Measurements from ENCODE around the gene FKBP8. TPM values are rescaled to one million over a fixed set of nuclear protein-coding genes. Genes with fewer than 3 reads are reported as not detected.

Gene FKBP8
- total RNA-seq, 1 experiment from 2014 or later, result 182 TPM

DNA sequence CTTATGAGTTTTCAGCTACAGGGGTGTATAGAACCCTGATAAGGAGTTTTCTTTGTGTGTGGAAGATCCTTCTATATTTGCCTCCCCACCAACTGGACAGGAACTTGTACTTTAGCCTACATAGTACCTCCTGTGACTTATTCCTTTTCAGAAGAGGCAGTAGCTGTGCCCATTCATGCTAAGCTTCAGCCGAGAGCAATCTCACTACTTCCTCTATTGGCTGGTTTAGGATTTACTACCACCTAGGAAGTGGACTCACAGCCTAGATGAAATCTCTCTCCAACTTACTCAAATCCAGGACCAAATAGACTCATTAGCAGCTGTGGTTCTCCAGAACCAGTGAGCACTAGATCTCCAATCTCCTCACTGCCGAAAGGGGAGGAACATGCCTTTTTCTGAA is 42.9 kb upstream of the FKBP8 start:
- ChIA-PET CTCF (no interaction called here), POLR2A (no interaction called here)
- no peaks in the 10 kb centered on the region for H3K27me3 ChIP-seq (ENCODE audit: control insufficient read depth, insufficient read depth, low read length)
- TF ChIP-seq, protein P1, sequence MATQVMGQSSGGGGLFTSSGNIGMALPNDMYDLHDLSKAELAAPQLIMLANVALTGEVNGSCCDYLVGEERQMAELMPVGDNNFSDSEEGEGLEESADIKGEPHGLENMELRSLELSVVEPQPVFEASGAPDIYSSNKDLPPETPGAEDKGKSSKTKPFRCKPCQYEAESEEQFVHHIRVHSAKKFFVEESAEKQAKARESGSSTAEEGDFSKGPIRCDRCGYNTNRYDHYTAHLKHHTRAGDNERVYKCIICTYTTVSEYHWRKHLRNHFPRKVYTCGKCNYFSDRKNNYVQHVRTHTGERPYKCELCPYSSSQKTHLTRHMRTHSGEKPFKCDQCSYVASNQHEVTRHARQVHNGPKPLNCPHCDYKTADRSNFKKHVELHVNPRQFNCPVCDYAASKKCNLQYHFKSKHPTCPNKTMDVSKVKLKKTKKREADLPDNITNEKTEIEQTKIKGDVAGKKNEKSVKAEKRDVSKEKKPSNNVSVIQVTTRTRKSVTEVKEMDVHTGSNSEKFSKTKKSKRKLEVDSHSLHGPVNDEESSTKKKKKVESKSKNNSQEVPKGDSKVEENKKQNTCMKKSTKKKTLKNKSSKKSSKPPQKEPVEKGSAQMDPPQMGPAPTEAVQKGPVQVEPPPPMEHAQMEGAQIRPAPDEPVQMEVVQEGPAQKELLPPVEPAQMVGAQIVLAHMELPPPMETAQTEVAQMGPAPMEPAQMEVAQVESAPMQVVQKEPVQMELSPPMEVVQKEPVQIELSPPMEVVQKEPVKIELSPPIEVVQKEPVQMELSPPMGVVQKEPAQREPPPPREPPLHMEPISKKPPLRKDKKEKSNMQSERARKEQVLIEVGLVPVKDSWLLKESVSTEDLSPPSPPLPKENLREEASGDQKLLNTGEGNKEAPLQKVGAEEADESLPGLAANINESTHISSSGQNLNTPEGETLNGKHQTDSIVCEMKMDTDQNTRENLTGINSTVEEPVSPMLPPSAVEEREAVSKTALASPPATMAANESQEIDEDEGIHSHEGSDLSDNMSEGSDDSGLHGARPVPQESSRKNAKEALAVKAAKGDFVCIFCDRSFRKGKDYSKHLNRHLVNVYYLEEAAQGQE (IDR thresholded peaks at IDR 0.05; ENCODE audit: insufficient read depth in 1 of 2, low read depth in 2 of 2, low read length in 1 of 2), result no peak
- TF ChIP-seq, protein P2, sequence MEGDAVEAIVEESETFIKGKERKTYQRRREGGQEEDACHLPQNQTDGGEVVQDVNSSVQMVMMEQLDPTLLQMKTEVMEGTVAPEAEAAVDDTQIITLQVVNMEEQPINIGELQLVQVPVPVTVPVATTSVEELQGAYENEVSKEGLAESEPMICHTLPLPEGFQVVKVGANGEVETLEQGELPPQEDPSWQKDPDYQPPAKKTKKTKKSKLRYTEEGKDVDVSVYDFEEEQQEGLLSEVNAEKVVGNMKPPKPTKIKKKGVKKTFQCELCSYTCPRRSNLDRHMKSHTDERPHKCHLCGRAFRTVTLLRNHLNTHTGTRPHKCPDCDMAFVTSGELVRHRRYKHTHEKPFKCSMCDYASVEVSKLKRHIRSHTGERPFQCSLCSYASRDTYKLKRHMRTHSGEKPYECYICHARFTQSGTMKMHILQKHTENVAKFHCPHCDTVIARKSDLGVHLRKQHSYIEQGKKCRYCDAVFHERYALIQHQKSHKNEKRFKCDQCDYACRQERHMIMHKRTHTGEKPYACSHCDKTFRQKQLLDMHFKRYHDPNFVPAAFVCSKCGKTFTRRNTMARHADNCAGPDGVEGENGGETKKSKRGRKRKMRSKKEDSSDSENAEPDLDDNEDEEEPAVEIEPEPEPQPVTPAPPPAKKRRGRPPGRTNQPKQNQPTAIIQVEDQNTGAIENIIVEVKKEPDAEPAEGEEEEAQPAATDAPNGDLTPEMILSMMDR (IDR thresholded peaks at IDR 0.05), result no peak
- no peak for TF ChIP-seq TCF7L2 (IDR thresholded peaks at IDR 0.05; ENCODE audit: low read depth, low read length)
- no peak for TF ChIP-seq POLR2AphosphoS5 (IDR thresholded peaks at IDR 0.05; ENCODE audit: low read depth, low read length)
- no peak for TF ChIP-seq SIN3A (IDR thresholded peaks at IDR 0.05; ENCODE audit: borderline replicate concordance, insufficient read depth, low read depth, low read length)
- no peaks in the 10 kb centered on the region for H3K9me3 ChIP-seq (ENCODE audit: control insufficient read depth, insufficient read depth, low read depth, low read length)
- H3K27ac ChIP-seq (ENCODE audit: low read length), result no peak overlapping the region
- intact Hi-C loops (cut with micrococcal nuclease; ENCODE audit: unreplicated experiment), result no loop called here
- no peaks in the 10 kb centered on the region for H3K4me1 ChIP-seq (ENCODE audit: control insufficient read depth, insufficient read depth, low read length)
- no peaks in the 10 kb centered on the region; the same call in 1 of the 2 replicates for H3K36me3 ChIP-seq (ENCODE audit: control insufficient read depth, insufficient read depth, low read length)
- no peak overlapping the region for H3K4me3 ChIP-seq (ENCODE audit: low read depth in 2 of 2, low read length in 2 of 2)
- no TSS peak for BruUV-seq (replicated peaks)
- no peak for ATAC-seq
- DNase-seq (ENCODE audit: low read depth, low spot score), result no peak
- in situ Hi-C loops (cut with HindIII; ENCODE audit: low pct_unique_long_range_greater_than_20kb, low sequenced_read_pairs), result no loop called here

DNA sequence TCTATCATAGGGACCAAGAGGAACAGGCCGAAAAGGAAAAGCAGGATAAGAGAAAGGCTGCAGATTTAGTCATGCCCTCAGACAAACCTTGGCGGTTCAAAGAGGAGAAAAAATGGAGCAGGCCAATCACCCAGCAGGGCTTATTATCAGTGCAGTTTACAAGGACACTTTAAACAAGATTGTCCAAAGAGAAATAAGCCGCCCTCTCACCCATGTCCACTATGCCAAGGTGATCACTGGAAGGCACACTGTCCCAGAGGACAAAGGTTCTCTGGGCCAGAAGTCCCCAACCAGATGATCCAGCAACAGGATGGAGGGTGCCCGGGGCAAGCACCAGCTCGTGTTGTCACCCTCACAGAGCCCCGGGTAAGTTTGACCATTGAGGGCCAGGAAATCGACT is 36.9 kb upstream of the FKBP8 start:
- no peak overlapping the region for H3K27ac ChIP-seq (ENCODE audit: low read length)
- BruUV-seq (replicated peaks), result no TSS peak
- intact Hi-C loops (cut with micrococcal nuclease; ENCODE audit: unreplicated experiment) (no loop called here), in situ Hi-C loops (cut with HindIII; ENCODE audit: low pct_unique_long_range_greater_than_20kb, low sequenced_read_pairs) (no loop called here)
- no peaks in the 10 kb centered on the region for H3K27me3 ChIP-seq (ENCODE audit: control insufficient read depth, insufficient read depth, low read length)
- H3K9me3 ChIP-seq (ENCODE audit: control insufficient read depth, insufficient read depth, low read depth, low read length), result no peaks in the 10 kb centered on the region
- H3K4me1 ChIP-seq (ENCODE audit: control insufficient read depth, insufficient read depth, low read length), result no peaks in the 10 kb centered on the region
- no peak overlapping the region for H3K4me3 ChIP-seq (ENCODE audit: low read depth in 2 of 2, low read length in 2 of 2)
- DNase-seq (ENCODE audit: low read depth, low spot score), result no peak
- ChIA-PET CTCF (interaction anchor here (1.0 kb wide), 1 partner anchor 9 kb away, joined by 5 read pairs; the partner anchor contains the start of gene REX1BD), POLR2A (no interaction called here)
- no peaks in the 10 kb centered on the region for H3K36me3 ChIP-seq (ENCODE audit: control insufficient read depth, insufficient read depth, low read length)
- TF ChIP-seq, protein P1 (IDR thresholded peaks at IDR 0.05; ENCODE audit: insufficient read depth in 1 of 2, low read depth in 2 of 2, low read length in 1 of 2), result no peak
- TF ChIP-seq TCF7L2 (IDR thresholded peaks at IDR 0.05; ENCODE audit: low read depth, low read length), result no peak
- TF ChIP-seq, protein P2 (IDR thresholded peaks at IDR 0.05), result no peak
- no peak for TF ChIP-seq SIN3A (IDR thresholded peaks at IDR 0.05; ENCODE audit: borderline replicate concordance, insufficient read depth, low read depth, low read length)
- TF ChIP-seq POLR2AphosphoS5 (IDR thresholded peaks at IDR 0.05; ENCODE audit: low read depth, low read length), result no peak
- ATAC-seq, result no peak
